Renal cortex interstitium (tissue), 11 donors: Measurements from ENCODE around the gene SEMA4A. TPM values are rescaled to one million over a fixed set of nuclear protein-coding genes. Genes with fewer than 3 reads are reported as not detected.
"Not testable (repeated sequence)": the region's sequence is repeated elsewhere in the genome, so short reads cannot be mapped to it uniquely, and the experiment has no call there.

Source experiments
- DNase-seq, 11 donors: peaks; one replicate each; pipeline ENCODE4 v3.0.0-alpha.2; 2013; ENCODE audit warnings: low read depth in 9 of 11, low spot score in 4 of 11; ENCODE audit errors: extremely low read depth in 1 of 11
- polyA plus RNA-seq, 3 donors: library from polyadenylated mRNA; unstranded; fragments of 120-200 nt; gene quantifications; one replicate each; pipeline ENCODE4 v1.2.1, GENCODE V29; 2013; ENCODE audit not compliant: insufficient read length in 3 of 3

SEMA4A gene
- polyA plus RNA-seq, 3 donors = 16.6 to 27.8 (median 18.4) TPM

- peak in 4 of 11 donors; percentile 65 to 80 (median 78) for DNase-seq
These were observed 37.6 kb upstream of the SEMA4A start for GRCh38 chr1:156115514-156116374.

GRCh38 chr1:156116731-156117130 is 36.7 kb upstream of the SEMA4A start:
- DNase-seq = not testable (repeated sequence)

- DNase-seq = no peak
These were observed 35.8 kb upstream of the SEMA4A start for GRCh38 chr1:156117414-156118176.

- no peak for DNase-seq
These were observed 35.1 kb upstream of the SEMA4A start for GRCh38 chr1:156118177-156118868.

- no peak for DNase-seq
These were observed 33.7 kb upstream of the SEMA4A start for GRCh38 chr1:156119503-156120209.

GRCh38 chr1:156120318-156120717 is 33.1 kb upstream of the SEMA4A start:
- no peak for DNase-seq

- DNase-seq = not testable (repeated sequence)
These were observed 32.4 kb upstream of the SEMA4A start for GRCh38 chr1:156121005-156121404.

GRCh38 chr1:156121457-156121856 is 31.9 kb upstream of the SEMA4A start:
- no peak for DNase-seq

- DNase-seq = no peak
These were observed 31.3 kb upstream of the SEMA4A start for GRCh38 chr1:156122086-156122485.

GRCh38 chr1:156122519-156123355 is 30.6 kb upstream of the SEMA4A start:
- DNase-seq = no peak

- peak in 3 of 11 donors; percentile 78 to 87 (median 80) for DNase-seq
These were observed 29.8 kb upstream of the SEMA4A start for GRCh38 chr1:156123356-156124196.

- DNase-seq = no peak
These were observed 28.6 kb upstream of the SEMA4A start for GRCh38 chr1:156124557-156125483.

- DNase-seq = not testable (repeated sequence)
These were observed 27.8 kb upstream of the SEMA4A start for GRCh38 chr1:156125544-156125943.

- DNase-seq = peak in 3 of 11 donors; percentile 75 to 81 (median 79)
These were observed 27.2 kb upstream of the SEMA4A start for GRCh38 chr1:156126043-156126629.

- no peak for DNase-seq
These were observed 26.5 kb upstream of the SEMA4A start for GRCh38 chr1:156126630-156127534.
